ENCODE results near the gene NUAK2. TPM values are rescaled to one million over a fixed set of nuclear protein-coding genes. Genes with fewer than 3 reads are reported as not detected.

NUAK2 gene
- total and polyA plus RNA-seq, 2 of the 8 experiments (the other 6 are each of a cell fraction or from before 2014, with no cell fraction given) = 9.4 to 12.9 TPM

GRCh38 chr1:205272536-205272935 is 49.0 kb downstream of the NUAK2 start (continued):
- TF ChIP-seq USF2 (IDR thresholded peaks at IDR 0.05; ENCODE audit: low read length) = no peak
- TF ChIP-seq RNF2 (IDR thresholded peaks at IDR 0.05; ENCODE audit: borderline replicate concordance, low read depth, low read length, missing control alignments, poor library complexity, severe bottlenecking) = no peak
- TF ChIP-seq BACH1 (IDR thresholded peaks at IDR 0.05; ENCODE audit: low read length) = no peak
- TF ChIP-seq CBX8 (IDR thresholded peaks at IDR 0.05; ENCODE audit: borderline replicate concordance, low read depth, low read length) = no peak
- no peak for TF ChIP-seq CREB1 (IDR thresholded peaks at IDR 0.05)
- TF ChIP-seq ZNF274 (IDR thresholded peaks at IDR 0.05; ENCODE audit: borderline replicate concordance, extremely low read depth, low read length) = no peak
- no peak for TF ChIP-seq SIX5 (IDR thresholded peaks at IDR 0.05; ENCODE audit: low read depth, low read length)
- TF ChIP-seq SP1 (IDR thresholded peaks at IDR 0.05; ENCODE audit: low read depth, low read length) = no peak
- TF ChIP-seq CHD2 (IDR thresholded peaks at IDR 0.05; ENCODE audit: low read length) = no peak
